WTC11 (cell line): ENCODE measurements around the gene ZFHX3. TPM values are rescaled to one million over a fixed set of nuclear protein-coding genes. Genes with fewer than 3 reads are reported as not detected.

Experiments used
- ATAC-seq: fragments of 200-7000 bp; cut with Tn5 transposase; 2 replicates; pipeline ENCODE4 v1.10.0; 2021; ENCODE audit warnings: mild to moderate bottlenecking, moderate library complexity
- CTCF ChIA-PET: fragments of 300-600 bp; sonication (Branson Sonifier 250); formaldehyde crosslinking; loops from one replicate; lab custom pipeline; 2021; ENCODE audit warnings: antibody characterized with exemption; lab: Charles Lee
- POLR2A ChIA-PET: fragments of 350-600 bp; sonication (Branson Sonifier 250); formaldehyde crosslinking; loops from one replicate; lab custom pipeline; 2021; ENCODE audit warnings: antibody characterized with exemption; lab: Charles Lee
- DNase-seq: peaks from one replicate; pipeline ENCODE4 v3.0.0; 2021; ENCODE audit warnings: low spot score
- H3K27ac Mint-ChIP-seq: 2 replicates; pipeline ENCODE4 v1.8.0; 2021; ENCODE audit warnings: mixed read lengths
- H3K27me3 Mint-ChIP-seq: 2 replicates; pipeline ENCODE4 v1.8.0; 2021; ENCODE audit warnings: low read depth, mild to moderate bottlenecking, moderate library complexity, mixed read lengths
- H3K36me3 Mint-ChIP-seq: 2 replicates; pipeline ENCODE4 v1.8.0; 2021; ENCODE audit warnings: mixed read lengths
- H3K4me1 Mint-ChIP-seq: 2 replicates; pipeline ENCODE4 v1.8.0; 2022; ENCODE audit warnings: mixed read lengths
- H3K4me3 Mint-ChIP-seq: 2 replicates; pipeline ENCODE4 v1.8.0; 2021; ENCODE audit warnings: mild to moderate bottlenecking, moderate library complexity, mixed read lengths
- H3K9me3 Mint-ChIP-seq: 2 replicates; pipeline ENCODE4 v1.8.0; 2021; ENCODE audit warnings: mixed read lengths
- ELF4 ChIP-seq: sonication (generic); formaldehyde crosslinking; IDR thresholded peaks from 2 replicates; pipeline ENCODE4 v1.8.1; 2022; ENCODE audit warnings: low read depth, mild to moderate bottlenecking, moderate library complexity, missing genetic modification reagents
- FOXK1 ChIP-seq: sonication (generic); formaldehyde crosslinking; IDR thresholded peaks from 2 replicates; pipeline ENCODE4 v1.8.0; 2022; ENCODE audit warnings: mild to moderate bottlenecking, moderate library complexity, missing genetic modification reagents
- GRHL2 ChIP-seq: fragments of 250-450 bp; sonication (Bioruptor Pico); IDR thresholded peaks from 2 replicates; pipeline ENCODE4 v1.8.0; 2022; ENCODE audit warnings: mild to moderate bottlenecking, moderate library complexity; ENCODE audit not compliant: insufficient replicate concordance, severe bottlenecking
- JAZF1 ChIP-seq: fragments of 250-450 bp; sonication (Bioruptor Pico); IDR thresholded peaks from 2 replicates; pipeline ENCODE4 v1.9.0; 2021; ENCODE audit warnings: moderate library complexity, mild to moderate bottlenecking, inconsistent platforms
- NR1H2 ChIP-seq: sonication (generic); formaldehyde crosslinking; IDR thresholded peaks from 2 replicates; pipeline ENCODE4 v1.9.0; 2021; ENCODE audit warnings: mild to moderate bottlenecking, moderate library complexity, missing genetic modification reagents
- SMAD4 ChIP-seq: sonication (generic); formaldehyde crosslinking; IDR thresholded peaks from 2 replicates; pipeline ENCODE4 v1.8.0; 2022; ENCODE audit warnings: mild to moderate bottlenecking, missing genetic modification reagents
- SOX15 ChIP-seq: fragments of 250-450 bp; sonication (Bioruptor Pico); IDR thresholded peaks from 2 replicates; pipeline ENCODE4 v1.9.0; 2021; ENCODE audit warnings: mild to moderate bottlenecking
- SP1 ChIP-seq: sonication (generic); formaldehyde crosslinking; conservative IDR thresholded peaks from 2 replicates; pipeline ENCODE4 v1.8.1; 2022; ENCODE audit warnings: missing genetic modification reagents
- TCF7 ChIP-seq: sonication (generic); formaldehyde crosslinking; IDR thresholded peaks from 2 replicates; pipeline ENCODE4 v1.8.0; 2022; ENCODE audit warnings: mild to moderate bottlenecking, low read depth, missing genetic modification reagents, moderate library complexity
- TP53 ChIP-seq: sonication (generic); formaldehyde crosslinking; IDR thresholded peaks from 2 replicates; pipeline ENCODE4 v1.8.1; 2023; ENCODE audit warnings: mild to moderate bottlenecking, missing genetic modification reagents
- ZBTB21 ChIP-seq: sonication (generic); formaldehyde crosslinking; IDR thresholded peaks from 2 replicates; pipeline ENCODE4 v1.8.1; 2023; ENCODE audit warnings: mild to moderate bottlenecking, missing genetic modification reagents, borderline replicate concordance
- ZNF138 ChIP-seq: sonication (generic); formaldehyde crosslinking; conservative IDR thresholded peaks from 2 replicates; pipeline ENCODE4 v1.8.1; 2022; ENCODE audit warnings: mild to moderate bottlenecking, moderate library complexity, missing genetic modification reagents
- ZNF219 ChIP-seq: sonication (generic); formaldehyde crosslinking; IDR thresholded peaks from 2 replicates; pipeline ENCODE4 v1.8.0; 2023; ENCODE audit warnings: missing genetic modification reagents, mild to moderate bottlenecking, borderline replicate concordance
- ZNF317 ChIP-seq: sonication (generic); formaldehyde crosslinking; IDR thresholded peaks from 2 replicates; pipeline ENCODE4 v1.8.1; 2023; ENCODE audit warnings: low read depth, mild to moderate bottlenecking, moderate library complexity, missing genetic modification reagents, borderline replicate concordance
- total RNA-seq: library from RNA; stranded (reverse); gene quantifications from 3 replicates; pipeline ENCODE4 v1.2.3, GENCODE V29; 2021
- TF ChIP-seq, protein P1 (sequence below): sonication (generic); formaldehyde crosslinking; IDR thresholded peaks from 2 replicates; pipeline ENCODE4 v1.8.0; 2022; ENCODE audit warnings: missing genetic modification reagents
- TF ChIP-seq, protein P2 (sequence below): fragments of 250-450 bp; sonication (Bioruptor Pico); IDR thresholded peaks from 2 replicates; pipeline ENCODE4 v1.9.0; 2021; ENCODE audit warnings: mild to moderate bottlenecking
- TF ChIP-seq, protein P3 (sequence below): sonication (generic); formaldehyde crosslinking; IDR thresholded peaks from 2 replicates; pipeline ENCODE4 v1.8.1; 2022; ENCODE audit warnings: low read depth, mild to moderate bottlenecking, moderate library complexity, missing genetic modification reagents, borderline replicate concordance
- TF ChIP-seq, protein P4 (sequence below): fragments of 250-450 bp; sonication (Bioruptor Pico); IDR thresholded peaks from 2 replicates; pipeline ENCODE4 v1.8.0; 2021; ENCODE audit warnings: mild to moderate bottlenecking
- TF ChIP-seq, protein P5 (sequence below): sonication (generic); formaldehyde crosslinking; conservative IDR thresholded peaks from 2 replicates; pipeline ENCODE4 v1.8.1; 2022; ENCODE audit warnings: mild to moderate bottlenecking, missing genetic modification reagents
- TF ChIP-seq, protein P6 (sequence below): fragments of 250-450 bp; sonication (Bioruptor Pico); IDR thresholded peaks from 2 replicates; pipeline ENCODE4 v2.1.2; 2022; ENCODE audit warnings: mild to moderate bottlenecking, moderate library complexity
- TF ChIP-seq, protein P7 (sequence below): sonication (generic); formaldehyde crosslinking; IDR thresholded peaks from 2 replicates; pipeline ENCODE4 v1.8.0; 2023; ENCODE audit warnings: mild to moderate bottlenecking, missing genetic modification reagents

The ZFHX3 gene
- total RNA-seq, 1 experiment from 2014 or later = 5.7 TPM

DNA sequence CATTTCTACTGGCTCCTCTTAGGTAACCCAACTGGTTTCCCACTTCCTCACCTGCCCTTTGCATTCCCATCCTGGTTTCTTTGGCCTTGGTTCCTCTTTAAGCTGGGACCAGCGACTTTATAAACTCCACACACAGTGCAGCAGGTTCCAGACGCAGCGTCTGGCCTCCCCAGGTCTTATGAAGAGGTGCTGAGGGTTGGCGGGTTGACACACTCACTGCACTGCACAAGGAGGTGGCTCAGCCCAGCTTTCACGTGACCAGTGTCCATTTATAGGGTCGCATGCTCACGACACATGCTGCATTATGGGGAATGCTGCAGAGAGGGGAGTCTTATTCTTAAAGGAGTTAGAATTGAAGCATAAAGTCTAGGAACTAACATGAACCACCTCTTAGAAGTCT, 70.8 kb downstream of the ZFHX3 start (continued):
- TF ChIP-seq, protein P1, sequence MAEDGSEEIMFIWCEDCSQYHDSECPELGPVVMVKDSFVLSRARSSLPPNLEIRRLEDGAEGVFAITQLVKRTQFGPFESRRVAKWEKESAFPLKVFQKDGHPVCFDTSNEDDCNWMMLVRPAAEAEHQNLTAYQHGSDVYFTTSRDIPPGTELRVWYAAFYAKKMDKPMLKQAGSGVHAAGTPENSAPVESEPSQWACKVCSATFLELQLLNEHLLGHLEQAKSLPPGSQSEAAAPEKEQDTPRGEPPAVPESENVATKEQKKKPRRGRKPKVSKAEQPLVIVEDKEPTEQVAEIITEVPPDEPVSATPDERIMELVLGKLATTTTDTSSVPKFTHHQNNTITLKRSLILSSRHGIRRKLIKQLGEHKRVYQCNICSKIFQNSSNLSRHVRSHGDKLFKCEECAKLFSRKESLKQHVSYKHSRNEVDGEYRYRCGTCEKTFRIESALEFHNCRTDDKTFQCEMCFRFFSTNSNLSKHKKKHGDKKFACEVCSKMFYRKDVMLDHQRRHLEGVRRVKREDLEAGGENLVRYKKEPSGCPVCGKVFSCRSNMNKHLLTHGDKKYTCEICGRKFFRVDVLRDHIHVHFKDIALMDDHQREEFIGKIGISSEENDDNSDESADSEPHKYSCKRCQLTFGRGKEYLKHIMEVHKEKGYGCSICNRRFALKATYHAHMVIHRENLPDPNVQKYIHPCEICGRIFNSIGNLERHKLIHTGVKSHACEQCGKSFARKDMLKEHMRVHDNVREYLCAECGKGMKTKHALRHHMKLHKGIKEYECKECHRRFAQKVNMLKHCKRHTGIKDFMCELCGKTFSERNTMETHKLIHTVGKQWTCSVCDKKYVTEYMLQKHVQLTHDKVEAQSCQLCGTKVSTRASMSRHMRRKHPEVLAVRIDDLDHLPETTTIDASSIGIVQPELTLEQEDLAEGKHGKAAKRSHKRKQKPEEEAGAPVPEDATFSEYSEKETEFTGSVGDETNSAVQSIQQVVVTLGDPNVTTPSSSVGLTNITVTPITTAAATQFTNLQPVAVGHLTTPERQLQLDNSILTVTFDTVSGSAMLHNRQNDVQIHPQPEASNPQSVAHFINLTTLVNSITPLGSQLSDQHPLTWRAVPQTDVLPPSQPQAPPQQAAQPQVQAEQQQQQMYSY (CRISPR knock-in tag) = no peak

DNA sequence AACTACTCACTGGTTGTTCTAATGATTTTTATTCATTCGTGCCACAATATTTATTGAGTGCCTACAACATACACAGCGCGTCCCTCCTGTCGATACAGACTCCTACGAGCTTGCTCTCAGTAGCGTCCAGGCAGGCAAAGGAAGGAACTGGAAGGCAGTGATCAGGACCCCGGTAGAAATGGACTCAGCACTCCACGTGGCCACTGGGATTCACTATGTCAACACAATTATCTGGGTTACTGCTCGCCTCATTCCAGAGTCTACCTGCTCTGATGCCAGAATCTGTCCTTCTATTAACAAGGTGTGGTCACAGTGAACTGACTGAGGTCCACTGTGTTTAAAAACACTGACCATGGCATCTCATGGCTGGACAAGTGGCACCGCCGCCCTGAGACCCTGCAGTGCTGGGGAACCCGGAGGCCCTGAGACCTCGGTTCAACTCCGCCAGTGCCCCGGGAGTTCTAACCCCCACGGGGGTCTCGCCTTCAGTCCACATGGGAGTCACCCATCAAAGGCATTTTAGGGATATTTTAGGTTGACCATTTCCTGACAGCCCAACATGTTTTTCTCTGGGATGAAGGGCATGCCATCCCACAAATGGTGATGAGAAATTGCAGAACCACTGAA, 71.4 kb downstream of the ZFHX3 start:
- Mint-ChIP-seq H3K4me1 (no peaks in the 10 kb centered on the region), H3K27ac (no peak overlapping the region), H3K27me3 (no peaks in the 10 kb centered on the region), H3K36me3 (no peaks in the 10 kb centered on the region), H3K9me3 (no peaks in the 10 kb centered on the region), H3K4me3 (no peak overlapping the region)
- CTCF ChIA-PET = interaction anchor here (1.1 to 1.9 kb wide), 3 partner anchors 15 to 144 kb away, joined by 3 to 12 read pairs (median 7); no protein-coding TSS in a partner anchor
- POLR2A ChIA-PET = no interaction called here
- DNase-seq = no peak
- ATAC-seq = no peak
- TF ChIP-seq ZNF219 (CRISPR knock-in tag) = no peak
- no peak for TF ChIP-seq SP1 (CRISPR knock-in tag)
- no peak for TF ChIP-seq ZBTB21
- TF ChIP-seq TP53 (CRISPR knock-in tag) = no peak
- no peak for TF ChIP-seq JAZF1
- no peak for TF ChIP-seq FOXK1 (CRISPR knock-in tag)
- TF ChIP-seq NR1H2 = no peak
- TF ChIP-seq, protein P2, sequence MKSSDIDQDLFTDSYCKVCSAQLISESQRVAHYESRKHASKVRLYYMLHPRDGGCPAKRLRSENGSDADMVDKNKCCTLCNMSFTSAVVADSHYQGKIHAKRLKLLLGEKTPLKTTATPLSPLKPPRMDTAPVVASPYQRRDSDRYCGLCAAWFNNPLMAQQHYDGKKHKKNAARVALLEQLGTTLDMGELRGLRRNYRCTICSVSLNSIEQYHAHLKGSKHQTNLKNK (CRISPR knock-in tag) = no peak
- TF ChIP-seq TCF7 (CRISPR knock-in tag) = no peak
- TF ChIP-seq, protein P3, sequence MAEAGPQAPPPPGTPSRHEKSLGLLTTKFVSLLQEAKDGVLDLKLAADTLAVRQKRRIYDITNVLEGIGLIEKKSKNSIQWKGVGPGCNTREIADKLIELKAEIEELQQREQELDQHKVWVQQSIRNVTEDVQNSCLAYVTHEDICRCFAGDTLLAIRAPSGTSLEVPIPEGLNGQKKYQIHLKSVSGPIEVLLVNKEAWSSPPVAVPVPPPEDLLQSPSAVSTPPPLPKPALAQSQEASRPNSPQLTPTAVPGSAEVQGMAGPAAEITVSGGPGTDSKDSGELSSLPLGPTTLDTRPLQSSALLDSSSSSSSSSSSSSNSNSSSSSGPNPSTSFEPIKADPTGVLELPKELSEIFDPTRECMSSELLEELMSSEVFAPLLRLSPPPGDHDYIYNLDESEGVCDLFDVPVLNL (CRISPR knock-in tag) = no peak
- no peak for TF ChIP-seq GRHL2 (CRISPR knock-in tag)
- TF ChIP-seq, protein P4, sequence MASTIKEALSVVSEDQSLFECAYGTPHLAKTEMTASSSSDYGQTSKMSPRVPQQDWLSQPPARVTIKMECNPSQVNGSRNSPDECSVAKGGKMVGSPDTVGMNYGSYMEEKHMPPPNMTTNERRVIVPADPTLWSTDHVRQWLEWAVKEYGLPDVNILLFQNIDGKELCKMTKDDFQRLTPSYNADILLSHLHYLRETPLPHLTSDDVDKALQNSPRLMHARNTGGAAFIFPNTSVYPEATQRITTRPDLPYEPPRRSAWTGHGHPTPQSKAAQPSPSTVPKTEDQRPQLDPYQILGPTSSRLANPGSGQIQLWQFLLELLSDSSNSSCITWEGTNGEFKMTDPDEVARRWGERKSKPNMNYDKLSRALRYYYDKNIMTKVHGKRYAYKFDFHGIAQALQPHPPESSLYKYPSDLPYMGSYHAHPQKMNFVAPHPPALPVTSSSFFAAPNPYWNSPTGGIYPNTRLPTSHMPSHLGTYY (CRISPR knock-in tag) = no peak

DNA sequence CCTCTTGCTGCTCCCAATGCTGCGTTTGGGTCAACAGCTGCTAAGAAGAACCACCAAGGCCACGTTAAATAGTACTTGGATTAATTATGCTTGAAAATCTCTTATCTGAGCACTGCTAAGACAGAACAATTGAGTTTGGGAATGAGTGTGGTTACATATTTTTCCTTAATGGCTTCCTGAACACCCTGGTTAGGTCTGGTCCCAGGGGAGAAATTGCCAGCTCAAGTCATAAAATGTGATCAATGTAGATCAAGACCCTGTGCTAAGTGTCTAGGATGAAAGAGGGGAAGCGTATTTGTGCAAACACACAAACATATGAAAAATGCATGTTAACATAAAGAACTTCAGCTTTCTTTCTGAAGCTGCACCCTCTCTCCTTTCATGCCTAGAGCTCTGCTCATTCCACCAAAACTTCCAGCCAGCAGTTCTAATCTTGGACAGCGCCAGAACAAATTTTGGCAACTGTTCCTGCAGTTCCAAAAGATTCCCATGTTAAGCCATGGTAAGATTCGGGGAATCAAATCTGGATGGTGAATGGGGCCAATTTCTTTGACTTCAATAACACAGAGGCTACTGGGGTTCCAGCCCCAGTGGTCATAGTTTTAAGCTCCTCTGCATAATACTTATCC, 72.0 kb downstream of the ZFHX3 start:
- CTCF ChIA-PET = interaction anchor here (1.1 to 1.9 kb wide), 3 partner anchors 15 to 143 kb away, joined by 3 to 12 read pairs (median 7); no protein-coding TSS in a partner anchor
- ATAC-seq (no peak), DNase-seq (no peak)
- no peak overlapping the region for H3K27ac Mint-ChIP-seq
- no peaks in the 10 kb centered on the region for H3K27me3 Mint-ChIP-seq
- no peaks in the 10 kb centered on the region for H3K9me3 Mint-ChIP-seq
- POLR2A ChIA-PET = no interaction called here
- no peaks in the 10 kb centered on the region for H3K36me3 Mint-ChIP-seq
- H3K4me1 Mint-ChIP-seq = no peaks in the 10 kb centered on the region
- H3K4me3 Mint-ChIP-seq = no peak overlapping the region
- TF ChIP-seq, protein P5, sequence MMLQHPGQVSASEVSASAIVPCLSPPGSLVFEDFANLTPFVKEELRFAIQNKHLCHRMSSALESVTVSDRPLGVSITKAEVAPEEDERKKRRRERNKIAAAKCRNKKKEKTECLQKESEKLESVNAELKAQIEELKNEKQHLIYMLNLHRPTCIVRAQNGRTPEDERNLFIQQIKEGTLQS (CRISPR knock-in tag) = no peak
- TF ChIP-seq SMAD4 (CRISPR knock-in tag) (no peak), ZBTB21 (no peak), SOX15 (CRISPR knock-in tag) (no peak), ZNF138 (CRISPR knock-in tag) (no peak), TCF7 (CRISPR knock-in tag) (no peak), ZNF317 (CRISPR knock-in tag) (no peak), ELF4 (CRISPR knock-in tag) (no peak)
- TF ChIP-seq, protein P6, sequence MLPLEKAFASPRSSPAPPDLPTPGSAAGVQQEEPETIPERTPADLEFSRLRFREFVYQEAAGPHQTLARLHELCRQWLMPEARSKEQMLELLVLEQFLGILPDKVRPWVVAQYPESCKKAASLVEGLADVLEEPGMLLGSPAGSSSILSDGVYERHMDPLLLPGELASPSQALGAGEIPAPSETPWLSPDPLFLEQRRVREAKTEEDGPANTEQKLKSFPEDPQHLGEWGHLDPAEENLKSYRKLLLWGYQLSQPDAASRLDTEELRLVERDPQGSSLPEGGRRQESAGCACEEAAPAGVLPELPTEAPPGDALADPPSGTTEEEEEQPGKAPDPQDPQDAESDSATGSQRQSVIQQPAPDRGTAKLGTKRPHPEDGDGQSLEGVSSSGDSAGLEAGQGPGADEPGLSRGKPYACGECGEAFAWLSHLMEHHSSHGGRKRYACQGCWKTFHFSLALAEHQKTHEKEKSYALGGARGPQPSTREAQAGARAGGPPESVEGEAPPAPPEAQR (CRISPR knock-in tag) = no peak
- TF ChIP-seq, protein P7, sequence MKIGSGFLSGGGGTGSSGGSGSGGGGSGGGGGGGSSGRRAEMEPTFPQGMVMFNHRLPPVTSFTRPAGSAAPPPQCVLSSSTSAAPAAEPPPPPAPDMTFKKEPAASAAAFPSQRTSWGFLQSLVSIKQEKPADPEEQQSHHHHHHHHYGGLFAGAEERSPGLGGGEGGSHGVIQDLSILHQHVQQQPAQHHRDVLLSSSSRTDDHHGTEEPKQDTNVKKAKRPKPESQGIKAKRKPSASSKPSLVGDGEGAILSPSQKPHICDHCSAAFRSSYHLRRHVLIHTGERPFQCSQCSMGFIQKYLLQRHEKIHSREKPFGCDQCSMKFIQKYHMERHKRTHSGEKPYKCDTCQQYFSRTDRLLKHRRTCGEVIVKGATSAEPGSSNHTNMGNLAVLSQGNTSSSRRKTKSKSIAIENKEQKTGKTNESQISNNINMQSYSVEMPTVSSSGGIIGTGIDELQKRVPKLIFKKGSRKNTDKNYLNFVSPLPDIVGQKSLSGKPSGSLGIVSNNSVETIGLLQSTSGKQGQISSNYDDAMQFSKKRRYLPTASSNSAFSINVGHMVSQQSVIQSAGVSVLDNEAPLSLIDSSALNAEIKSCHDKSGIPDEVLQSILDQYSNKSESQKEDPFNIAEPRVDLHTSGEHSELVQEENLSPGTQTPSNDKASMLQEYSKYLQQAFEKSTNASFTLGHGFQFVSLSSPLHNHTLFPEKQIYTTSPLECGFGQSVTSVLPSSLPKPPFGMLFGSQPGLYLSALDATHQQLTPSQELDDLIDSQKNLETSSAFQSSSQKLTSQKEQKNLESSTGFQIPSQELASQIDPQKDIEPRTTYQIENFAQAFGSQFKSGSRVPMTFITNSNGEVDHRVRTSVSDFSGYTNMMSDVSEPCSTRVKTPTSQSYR (CRISPR knock-in tag) = no peak
